HG03571 (cell line): Measurements from ENCODE around the gene ELN.
A peak's percentile ranks its signal among the peaks of the same experiment; 100 is the strongest.

ENCODE experiments used
- ATAC-seq: cut with Tn5 transposase; IDR thresholded peaks from one replicate; pipeline ENCODE4 v1.9.1; 2021; ENCODE audit not compliant: unreplicated experiment

ELN gene

DNA sequence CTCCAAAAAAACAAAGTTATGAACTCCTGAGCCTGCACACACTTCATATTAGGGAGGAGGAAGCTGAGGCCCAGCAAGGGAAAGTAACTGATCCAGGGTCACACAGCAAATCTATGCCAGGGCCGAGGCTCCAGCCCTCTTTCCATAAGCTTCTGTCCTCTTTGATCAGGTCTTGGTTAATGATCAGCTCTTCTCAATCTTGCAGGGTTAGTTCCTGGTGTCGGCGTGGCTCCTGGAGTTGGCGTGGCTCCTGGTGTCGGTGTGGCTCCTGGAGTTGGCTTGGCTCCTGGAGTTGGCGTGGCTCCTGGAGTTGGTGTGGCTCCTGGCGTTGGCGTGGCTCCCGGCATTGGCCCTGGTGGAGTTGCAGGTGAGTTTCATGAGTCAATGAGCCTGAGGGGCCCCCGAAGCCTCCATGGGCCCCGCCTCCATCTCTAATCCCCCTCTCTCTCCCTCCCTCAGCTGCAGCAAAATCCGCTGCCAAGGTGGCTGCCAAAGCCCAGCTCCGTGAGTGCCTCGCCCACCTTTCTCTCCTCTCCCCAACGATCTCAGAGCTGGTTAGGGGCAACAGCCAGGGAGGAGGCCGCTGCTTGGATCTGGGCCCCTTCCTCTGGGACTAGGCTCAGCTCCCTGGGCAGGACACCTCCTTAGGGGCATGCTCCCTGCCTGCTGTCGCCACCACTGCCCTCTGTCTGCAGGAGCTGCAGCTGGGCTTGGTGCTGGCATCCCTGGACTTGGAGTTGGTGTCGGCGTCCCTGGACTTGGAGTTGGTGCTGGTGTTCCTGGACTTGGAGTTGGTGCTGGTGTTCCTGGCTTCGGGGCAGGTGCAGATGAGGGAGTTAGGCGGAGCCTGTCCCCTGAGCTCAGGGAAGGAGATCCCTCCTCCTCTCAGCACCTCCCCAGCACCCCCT lies 32.0 kb downstream of the ELN start:
- no peak for ATAC-seq

DNA sequence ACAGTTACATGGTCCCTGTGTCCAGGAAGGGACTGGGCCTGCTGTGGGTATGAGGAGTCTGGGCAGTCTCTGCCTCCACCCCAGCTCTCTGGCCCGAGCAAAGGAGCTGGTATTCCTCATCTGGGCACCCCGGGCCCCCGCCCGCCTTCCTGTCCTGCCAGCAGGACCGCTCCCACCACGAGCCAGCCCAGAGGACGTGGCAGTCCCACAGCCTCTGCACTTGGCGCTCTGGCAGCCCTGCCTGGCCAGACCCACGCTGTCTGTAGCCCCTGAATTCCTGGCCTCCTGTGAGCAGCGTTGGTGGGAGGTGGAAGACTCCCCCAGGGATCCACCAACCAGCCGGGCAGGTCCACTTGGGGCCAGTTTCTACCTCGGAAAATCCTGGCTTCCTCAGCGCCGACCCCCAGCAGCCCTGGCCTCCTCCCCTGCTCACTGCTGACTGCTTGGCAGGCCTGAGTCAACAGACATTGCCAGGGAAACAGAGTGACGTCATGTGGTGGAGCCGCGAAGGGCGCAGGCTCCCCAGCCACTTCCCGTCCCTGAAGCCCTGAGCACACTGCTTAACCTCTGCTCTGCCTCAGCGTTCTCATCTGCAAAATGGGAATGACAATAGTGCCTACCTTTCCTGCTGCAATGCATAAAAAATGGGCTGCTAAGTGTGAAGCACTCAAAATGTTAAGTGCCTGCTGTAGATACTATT lies 34.0 kb downstream of the ELN start:
- no peak for ATAC-seq

DNA sequence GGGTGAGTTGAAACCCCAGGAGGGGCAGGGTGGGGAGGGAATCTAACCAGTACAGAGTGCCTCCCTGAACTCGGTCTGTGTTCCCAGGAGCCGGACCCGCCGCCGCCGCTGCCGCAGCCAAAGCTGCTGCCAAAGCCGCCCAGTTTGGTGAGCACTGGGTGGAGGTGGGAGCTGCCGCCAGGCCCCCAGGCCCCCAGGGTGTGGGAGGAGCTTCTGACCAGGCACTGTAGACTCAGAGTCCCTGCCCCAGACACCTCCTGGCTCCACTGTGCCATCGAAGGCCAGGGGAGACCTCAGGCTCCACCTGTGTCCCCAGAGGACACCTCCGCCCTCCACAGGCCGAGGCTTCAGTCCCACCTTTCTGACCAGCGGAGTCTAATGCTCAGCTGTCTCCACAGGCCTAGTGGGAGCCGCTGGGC lies 35.3 kb downstream of the ELN start:
- ATAC-seq = no peak

DNA sequence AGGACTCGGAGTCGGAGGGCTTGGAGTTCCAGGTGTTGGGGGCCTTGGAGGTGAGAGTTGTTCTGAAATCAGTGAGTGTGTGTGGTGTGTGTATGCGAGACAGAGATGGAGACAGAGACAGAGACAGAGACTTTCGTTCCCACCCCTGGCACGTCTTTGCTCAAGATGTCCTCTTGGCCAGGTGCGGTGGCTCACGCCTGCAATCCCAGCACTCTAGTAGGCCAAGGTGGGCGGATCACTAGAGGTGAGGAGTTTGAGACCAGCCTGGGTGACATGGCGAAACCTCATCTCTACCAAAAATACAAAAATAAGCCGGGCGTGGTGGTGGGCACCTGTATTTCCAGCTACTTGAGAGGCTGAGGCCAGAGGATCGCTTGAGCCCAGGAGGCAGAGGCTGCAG lies 35.7 kb downstream of the ELN start:
- no peak for ATAC-seq

DNA sequence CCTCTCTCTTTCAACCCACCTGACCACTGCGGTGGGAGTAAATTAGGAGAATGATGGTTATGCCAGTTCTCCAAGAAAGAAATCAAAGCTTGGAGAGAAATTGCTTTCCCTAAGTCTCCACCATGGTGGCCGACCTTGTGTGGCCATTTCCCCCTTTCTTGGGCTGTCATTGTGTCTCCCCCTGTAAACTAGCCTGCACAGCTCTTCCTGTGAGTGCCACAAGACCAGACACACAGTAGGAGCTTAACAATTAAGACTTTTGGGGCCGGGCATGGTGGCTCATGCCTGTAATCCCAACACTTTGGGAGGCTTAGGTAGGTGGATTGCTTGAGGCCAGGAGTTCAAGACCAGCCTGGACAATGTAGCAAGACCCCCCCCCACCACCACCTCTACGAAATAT lies 36.7 kb downstream of the ELN start:
- no peak for ATAC-seq

DNA sequence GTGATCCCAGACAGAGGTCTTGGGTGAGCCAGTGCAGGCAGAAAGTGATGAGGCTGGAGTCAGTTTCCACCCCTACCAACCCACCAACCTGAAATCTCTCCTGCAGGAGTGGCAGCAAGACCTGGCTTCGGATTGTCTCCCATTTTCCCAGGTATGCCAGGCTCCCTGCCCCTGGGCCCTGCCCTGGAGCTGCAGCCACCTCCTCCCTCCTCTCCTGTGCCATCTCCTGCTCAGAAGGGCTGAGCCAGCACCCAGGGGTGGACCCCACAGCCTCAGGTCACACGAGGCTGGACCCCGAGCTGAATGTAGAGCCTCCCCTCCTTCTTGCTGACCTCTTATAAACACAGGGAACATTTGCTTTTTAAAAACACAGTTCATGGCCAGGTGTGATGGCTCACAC lies 38.7 kb downstream of the ELN start:
- no peak for ATAC-seq

DNA sequence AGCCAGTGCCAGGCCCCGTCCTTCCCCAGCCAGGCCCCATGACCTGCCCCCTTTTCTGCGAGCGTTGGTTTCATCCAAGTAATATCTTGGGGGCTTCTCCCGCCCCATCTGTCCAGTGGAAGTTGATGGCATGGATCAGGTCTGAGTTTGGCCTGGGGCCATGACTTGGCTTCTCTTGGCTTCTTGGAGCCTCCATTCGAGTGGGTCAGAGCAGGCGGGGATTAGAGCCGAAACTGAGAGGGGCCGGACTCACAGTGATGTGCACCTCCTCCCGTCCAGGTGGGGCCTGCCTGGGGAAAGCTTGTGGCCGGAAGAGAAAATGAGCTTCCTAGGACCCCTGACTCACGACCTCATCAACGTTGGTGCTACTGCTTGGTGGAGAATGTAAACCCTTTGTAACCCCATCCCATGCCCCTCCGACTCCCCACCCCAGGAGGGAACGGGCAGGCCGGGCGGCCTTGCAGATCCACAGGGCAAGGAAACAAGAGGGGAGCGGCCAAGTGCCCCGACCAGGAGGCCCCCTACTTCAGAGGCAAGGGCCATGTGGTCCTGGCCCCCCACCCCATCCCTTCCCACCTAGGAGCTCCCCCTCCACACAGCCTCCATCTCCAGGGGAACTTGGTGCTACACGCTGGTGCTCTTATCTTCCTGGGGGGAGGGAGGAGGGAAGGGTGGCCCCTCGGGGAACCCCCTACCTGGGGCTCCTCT lies 40.6 kb downstream of the ELN start:
- no peak for ATAC-seq

DNA sequence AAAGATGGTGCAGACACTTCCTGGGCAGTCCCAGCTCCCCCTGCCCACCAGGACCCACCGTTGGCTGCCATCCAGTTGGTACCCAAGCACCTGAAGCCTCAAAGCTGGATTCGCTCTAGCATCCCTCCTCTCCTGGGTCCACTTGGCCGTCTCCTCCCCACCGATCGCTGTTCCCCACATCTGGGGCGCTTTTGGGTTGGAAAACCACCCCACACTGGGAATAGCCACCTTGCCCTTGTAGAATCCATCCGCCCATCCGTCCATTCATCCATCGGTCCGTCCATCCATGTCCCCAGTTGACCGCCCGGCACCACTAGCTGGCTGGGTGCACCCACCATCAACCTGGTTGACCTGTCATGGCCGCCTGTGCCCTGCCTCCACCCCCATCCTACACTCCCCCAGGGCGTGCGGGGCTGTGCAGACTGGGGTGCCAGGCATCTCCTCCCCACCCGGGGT lies 41.1 kb downstream of the ELN start:
- ATAC-seq = no peak

DNA sequence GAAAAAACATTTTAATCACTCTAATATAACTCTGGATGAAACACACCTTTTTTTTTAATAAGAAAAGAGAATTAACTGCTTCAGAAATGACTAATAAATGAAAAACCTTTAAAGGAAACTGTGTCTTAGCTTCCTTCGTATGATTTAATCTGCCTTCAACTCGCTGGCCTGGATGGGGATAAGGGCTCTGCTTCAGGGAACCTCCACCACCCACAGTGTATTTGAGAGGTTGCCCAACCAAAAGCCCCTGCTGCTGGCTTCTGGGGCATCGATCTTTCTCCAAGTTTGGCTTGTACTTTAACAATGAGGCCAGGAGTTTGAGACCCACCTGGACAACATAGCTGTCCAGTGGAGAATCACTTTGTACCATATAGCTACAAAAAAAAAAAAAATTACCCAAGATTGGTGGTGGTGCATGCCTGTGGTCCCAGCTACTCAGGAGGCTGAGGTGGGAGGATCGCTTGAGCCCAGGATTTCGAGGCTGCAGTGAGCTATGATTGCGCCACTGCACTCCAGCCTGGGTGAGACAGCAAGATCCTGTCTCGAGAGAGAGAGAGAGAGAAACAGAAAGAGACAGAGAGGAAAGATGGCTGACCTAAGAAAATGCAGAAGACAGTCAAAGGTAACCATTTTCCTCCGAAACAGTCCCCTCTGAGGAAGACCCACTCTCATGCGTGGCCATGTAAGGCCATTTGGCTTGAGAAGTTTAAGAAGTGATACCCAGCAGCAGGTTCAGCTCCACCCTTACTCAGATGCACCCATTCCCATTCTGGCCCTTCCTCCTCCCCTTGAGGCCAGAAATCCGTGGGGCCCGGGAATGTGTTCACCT lies 42.0 kb downstream of the ELN start:
- no peak for ATAC-seq

DNA sequence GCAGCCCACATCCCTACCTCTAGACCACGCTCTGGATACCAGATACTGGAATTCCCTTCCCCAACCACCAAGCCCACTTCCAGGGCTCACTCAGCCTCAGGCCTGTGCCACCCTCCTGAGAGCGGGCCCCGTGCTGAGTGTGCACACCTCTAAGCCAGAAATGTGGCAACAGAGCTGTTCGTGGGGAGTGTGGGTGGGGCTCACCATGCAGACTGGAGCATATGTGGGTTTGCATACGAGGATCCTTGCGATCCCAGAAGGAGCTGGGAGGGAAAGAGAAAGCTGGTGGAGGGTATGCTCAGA lies 42.6 kb downstream of the ELN start:
- no peak for ATAC-seq

DNA sequence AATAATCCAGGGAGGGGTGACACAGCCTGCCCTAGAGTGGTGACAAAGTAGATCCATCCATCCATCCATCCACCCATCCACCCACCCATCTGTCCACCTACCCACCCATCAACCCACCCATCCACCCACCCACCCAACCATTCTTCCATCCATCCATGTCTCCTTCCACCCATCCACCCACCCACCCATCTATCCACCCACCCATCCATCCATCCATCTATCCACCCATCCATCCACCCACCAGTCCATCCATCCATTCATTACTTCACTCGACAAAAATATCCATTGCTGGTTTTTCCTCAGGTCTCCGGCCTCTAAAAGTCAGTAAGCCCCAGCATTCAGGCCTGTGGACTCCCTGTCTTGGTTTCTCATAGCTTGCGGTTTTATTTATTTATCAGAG lies 43.1 kb downstream of the ELN start:
- ATAC-seq = no peak

DNA sequence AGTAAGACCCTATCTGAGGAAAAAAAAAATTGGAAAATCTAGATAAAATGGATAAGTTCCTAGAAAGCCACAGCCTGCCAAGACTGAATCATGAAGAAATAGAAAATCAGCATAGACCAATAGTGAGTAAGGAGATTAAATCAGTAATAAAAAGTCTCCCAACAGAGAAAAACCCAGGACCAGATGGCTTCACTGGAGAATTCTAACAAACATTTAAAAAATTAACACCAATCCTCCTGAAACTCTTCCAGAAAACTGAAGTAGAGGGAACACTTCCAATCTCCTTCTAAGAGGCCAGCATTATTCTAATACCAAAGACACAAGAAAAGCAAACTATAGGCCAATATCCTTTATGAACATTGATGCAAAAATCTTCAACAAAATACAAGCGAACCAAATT lies 46.8 kb downstream of the ELN start:
- ATAC-seq = no peak

DNA sequence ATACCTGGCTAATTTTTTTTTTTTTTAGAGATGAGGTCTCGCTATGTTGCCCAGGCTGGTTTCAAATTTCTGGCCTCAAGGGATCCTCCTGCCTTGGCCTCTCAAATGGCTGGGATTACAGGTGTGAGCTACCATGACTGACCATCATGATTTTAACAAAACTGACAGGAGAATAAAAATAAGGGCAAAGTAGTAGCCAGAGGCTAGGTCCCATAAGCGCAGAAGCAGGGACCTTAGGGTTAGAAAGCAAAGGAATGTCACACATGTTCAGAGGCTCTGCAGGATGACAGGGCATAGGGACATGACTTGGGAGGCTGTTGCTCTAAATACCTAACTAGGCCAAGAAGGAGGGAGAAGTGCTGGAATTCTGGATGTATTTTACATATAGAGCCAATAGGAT lies 50.5 kb downstream of the ELN start:
- ATAC-seq = no peak

DNA sequence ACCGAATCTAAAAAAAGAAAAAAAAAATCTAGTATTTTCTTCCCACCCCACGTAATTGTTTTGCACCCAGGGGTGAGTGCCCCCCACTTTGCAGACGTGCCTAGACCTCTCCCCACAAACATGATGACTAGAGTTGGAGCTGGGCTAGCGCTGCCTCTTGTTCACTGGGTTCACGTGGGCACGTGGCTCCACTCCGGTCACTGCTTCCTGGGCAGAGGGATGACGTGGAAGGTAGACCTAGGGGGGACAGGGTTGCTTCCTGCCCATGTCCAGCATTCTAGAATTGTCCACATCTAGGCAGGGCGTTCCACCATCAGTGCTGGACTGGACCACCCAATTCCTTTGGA lies 54.8 kb downstream of the ELN start:
- no peak for ATAC-seq

DNA sequence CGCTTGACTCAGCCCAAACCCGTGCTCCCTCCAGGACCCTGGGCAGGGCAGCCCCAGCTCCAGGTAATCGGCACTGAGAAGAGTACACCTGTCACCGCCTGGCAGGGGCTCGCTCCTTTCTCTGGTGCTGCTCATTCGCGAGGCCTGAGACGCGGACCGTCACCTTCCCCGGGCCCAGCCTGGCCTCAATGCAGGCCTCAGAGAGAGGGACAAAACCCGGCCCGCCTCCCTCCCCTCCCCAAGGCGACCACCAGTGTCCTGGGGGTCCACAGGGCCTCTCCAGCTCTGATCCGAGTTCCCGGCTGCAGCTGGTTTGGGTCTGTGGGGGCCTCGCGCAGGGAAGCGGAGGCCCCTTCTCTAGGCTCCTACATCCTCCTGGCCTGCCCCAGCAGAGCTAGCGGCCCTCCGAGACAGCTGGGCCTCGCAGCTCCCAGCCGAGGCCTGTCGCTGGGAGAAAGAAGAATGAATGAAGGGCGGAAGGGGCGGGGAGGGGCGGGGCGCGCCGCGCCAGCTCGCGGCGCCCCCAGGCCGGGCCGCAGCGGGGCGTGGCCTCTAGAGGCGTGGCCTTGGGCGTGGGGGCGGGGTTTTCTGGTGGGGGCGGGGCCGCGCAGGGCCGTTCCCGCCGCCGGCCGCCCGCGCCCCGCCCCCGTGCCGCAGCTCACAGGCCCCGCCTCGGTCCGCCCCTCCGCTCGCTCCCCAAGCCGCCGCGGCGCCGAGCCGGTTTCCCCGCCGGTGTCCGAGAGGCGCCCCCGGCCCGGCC lies 55.3 kb downstream of the ELN start, which contains the start of gene LIMK1:
LIMK1 (plus strand) TSS at position 688 of the 760 bp plus-strand sequence. CDS start 187 bp downstream, outside the sequence.
- peak; percentile 67 for ATAC-seq

DNA sequence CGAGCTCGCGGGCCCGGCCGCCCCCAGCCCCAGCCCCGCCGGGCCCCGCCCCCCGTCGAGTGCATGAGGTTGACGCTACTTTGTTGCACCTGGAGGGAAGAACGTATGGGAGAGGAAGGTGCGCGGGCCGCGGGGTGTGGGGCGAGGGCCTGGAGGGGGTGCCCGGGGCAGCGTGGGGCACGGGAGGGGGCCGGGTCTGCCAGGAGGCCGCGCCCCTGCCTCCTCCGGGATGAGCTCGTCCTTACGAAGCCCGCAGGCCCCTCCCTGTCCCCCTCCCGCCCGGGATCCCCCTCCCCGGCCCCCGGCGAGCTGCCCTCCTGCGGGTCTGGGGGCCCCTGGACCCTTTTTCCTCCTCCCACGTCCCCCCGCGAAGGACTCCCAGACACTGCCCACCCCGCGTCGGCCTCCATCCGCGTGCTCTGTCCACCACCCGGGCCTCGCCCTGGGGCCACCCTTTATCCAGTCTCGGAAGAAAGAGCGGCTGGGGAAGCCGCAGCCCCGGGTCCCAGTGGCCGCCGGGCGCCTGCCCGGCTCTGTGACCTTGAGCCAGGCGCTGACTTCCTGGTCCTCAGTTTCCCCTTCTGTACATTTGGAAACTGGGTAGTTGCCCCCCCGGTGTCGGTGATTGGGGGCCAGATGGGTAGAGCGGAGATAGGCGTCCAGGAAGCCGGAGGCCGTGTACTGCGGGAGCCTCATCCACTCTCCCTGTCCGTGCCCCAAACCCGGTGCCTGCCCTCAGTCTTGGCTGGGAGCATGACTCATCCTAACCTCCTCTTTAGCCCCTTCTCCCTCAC lies 56.2 kb downstream of the ELN start:
- ATAC-seq = no peak

DNA sequence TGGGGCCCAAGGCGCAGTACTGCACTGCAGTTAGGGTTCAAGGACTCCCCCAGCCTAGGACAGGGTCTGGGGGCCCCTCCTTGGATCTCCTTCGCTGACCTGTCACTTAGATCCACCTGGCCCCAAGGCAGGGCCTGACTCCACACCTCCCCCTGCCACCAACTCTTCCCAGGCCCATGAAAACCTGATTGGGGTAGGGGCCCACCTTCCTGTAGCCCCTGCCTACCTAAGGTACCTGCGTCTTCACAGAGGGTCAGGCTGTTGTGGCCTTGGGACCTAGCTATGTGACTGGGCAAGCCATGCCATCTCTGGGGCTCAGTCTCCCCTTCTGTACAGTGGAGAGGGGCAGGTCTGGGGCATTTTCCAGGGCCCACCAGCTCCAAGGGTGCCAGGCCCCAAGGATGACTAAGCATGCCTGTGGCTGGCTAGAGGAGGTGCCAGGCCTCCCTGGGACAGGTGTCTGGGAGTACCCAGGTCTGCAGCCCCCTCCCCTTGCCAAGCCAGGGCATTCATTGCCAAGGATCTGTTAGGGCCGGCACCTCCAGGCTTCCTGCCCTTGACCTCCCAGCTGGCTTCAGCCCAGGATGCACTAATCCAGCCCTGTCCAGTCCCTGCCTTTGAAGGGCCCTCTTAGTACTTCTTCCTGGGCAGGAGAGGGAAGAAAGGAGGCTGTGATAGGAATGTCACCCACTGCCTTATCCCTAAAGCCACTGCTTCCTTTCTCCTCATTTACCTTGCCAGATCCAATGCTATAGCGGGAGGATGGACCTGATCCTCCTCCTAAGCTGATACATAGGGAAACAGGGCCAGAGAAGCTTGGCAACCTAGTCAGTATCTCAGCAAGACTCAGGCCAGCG lies 57.0 kb downstream of the ELN start:
- no peak for ATAC-seq

DNA sequence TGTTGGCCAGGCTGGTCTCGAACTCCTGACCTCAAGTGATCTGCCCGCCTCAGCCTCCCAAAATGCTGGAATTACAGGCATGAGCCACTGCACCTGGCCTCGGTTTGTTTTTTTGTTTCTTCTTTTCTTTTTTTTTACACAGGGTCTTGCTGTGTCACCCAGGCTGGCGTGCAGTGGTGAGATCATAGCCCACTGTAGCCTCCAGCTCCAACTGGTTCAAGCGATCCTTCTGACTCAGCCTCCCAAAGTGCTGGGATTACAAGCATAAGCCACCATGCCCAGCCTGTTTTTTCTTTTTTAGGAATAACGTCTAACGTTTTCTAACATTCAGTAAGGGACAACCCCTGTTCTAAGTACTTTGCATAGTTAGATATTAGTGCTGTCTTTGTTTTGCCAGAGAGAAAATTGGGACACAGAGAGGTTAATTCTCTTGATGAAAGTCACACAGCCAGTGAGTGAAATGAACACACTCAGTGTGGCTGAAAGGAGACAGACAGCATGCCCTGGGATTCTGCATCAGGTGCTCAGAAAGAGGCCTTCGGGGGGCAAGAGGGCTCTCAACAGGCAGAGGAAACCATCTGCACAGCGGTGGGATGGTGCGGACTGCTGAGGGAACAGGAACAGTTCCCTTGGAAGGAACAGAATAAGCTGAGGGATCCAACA lies 59.9 kb downstream of the ELN start:
- ATAC-seq = no peak
